Astrocyte (in vitro differentiated cells and primary cell): ENCODE results near the gene DENND4B.

Experiments used
- EZH2 ChIP-seq: IDR thresholded peaks from 2 replicates; pipeline ENCODE4 v1.6.1; 2012; ENCODE audit warnings: mild to moderate bottlenecking, low read length, inconsistent platforms; ENCODE audit not compliant: insufficient read depth
- TF ChIP-seq, protein P1 (sequence below): IDR thresholded peaks from 2 replicates; pipeline ENCODE4 v1.5.1; 2011; ENCODE audit warnings: low read depth, mild to moderate bottlenecking, inconsistent platforms, low read length, moderate library complexity; ENCODE audit not compliant: insufficient read depth

DNA sequence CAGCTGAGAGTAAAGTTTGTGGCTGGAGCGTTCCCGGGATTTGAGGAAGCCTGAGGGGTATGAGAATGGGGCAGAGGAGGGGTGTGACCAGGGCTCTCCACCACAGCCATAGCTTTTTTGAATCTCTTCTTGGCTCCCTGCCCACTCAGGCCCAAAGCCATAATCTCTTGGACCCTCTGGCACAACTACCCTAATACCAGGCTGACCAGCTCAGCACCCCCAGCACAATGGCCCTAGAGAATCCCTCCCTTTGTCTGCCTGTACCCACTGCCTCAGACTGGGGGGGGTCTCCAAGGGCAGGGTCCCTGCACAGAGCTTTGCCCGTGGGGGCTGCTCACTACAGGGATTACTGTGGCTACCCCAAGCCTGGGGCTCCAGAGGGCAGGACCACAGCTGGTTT lies 7.5 kb downstream of the DENND4B start:
- TF ChIP-seq, protein P1, sequence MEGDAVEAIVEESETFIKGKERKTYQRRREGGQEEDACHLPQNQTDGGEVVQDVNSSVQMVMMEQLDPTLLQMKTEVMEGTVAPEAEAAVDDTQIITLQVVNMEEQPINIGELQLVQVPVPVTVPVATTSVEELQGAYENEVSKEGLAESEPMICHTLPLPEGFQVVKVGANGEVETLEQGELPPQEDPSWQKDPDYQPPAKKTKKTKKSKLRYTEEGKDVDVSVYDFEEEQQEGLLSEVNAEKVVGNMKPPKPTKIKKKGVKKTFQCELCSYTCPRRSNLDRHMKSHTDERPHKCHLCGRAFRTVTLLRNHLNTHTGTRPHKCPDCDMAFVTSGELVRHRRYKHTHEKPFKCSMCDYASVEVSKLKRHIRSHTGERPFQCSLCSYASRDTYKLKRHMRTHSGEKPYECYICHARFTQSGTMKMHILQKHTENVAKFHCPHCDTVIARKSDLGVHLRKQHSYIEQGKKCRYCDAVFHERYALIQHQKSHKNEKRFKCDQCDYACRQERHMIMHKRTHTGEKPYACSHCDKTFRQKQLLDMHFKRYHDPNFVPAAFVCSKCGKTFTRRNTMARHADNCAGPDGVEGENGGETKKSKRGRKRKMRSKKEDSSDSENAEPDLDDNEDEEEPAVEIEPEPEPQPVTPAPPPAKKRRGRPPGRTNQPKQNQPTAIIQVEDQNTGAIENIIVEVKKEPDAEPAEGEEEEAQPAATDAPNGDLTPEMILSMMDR = no peak
- no peak for TF ChIP-seq EZH2
